CD14-positive monocyte (primary cell): ENCODE results near the gene CCR1. TPM values are rescaled to one million over a fixed set of nuclear protein-coding genes. Genes with fewer than 3 reads are reported as not detected.

Experiments used
- DNase-seq, 3 donors: peaks; one replicate each; pipeline ENCODE4 v3.0.0-alpha.2; 2011 to 2022
- H2AFZ ChIP-seq: 2 replicates; pipeline ENCODE4 v1.6.0; 2012; ENCODE audit warnings: mild to moderate bottlenecking, low read depth, low read length, inconsistent platforms; ENCODE audit not compliant: insufficient read depth, poor library complexity, severe bottlenecking
- H3K27ac ChIP-seq, 2 donors: 1 replicate in 1 of 2; 2 replicates in 1 of 2; pipeline ENCODE4 v1.5.1; 2012 to 2013; ENCODE audit warnings: low read length in 2 of 2, control low read depth in 1 of 2, inconsistent platforms in 1 of 2, low read depth in 1 of 2, mild to moderate bottlenecking in 1 of 2
- H3K27me3 ChIP-seq, 2 donors: one replicate each; pipeline versions ENCODE4 v1.6.0 to v1.6.1; 2011 to 2013; ENCODE audit warnings: low read length in 2 of 2; ENCODE audit not compliant: control insufficient read depth in 2 of 2, insufficient read depth in 2 of 2
- H3K36me3 ChIP-seq, 2 donors: replicated peaks in 1 of 2; 1 replicate in 1 of 2; 2 replicates in 1 of 2; pipeline versions ENCODE4 v1.5.1 to v1.6.1; 2012 to 2013; ENCODE audit warnings: low read length in 2 of 2, control low read depth in 1 of 2, inconsistent platforms in 1 of 2, mild to moderate bottlenecking in 1 of 2; ENCODE audit not compliant: insufficient read depth in 2 of 2, control insufficient read depth in 1 of 2
- H3K4me1 ChIP-seq, 2 donors: 1 replicate in 1 of 2; 2 replicates in 1 of 2; pipeline versions ENCODE4 v1.5.1 to v1.6.1; 2012 to 2013; ENCODE audit warnings: low read length in 2 of 2, control low read depth in 1 of 2, inconsistent platforms in 1 of 2, mild to moderate bottlenecking in 1 of 2, moderate library complexity in 1 of 2; ENCODE audit not compliant: insufficient read depth in 2 of 2, control insufficient read depth in 1 of 2
- H3K4me2 ChIP-seq: replicated peaks from 2 replicates; pipeline ENCODE3; 2012; ENCODE audit warnings: low read length, moderate library complexity, mild to moderate bottlenecking; ENCODE audit not compliant: poor library complexity, severe bottlenecking; ENCODE audit errors: extremely low read depth
- H3K4me3 ChIP-seq, 3 experiments: fragments of 200-600 bp in 1 of 3; sonication (generic) in 1 of 3; replicated peaks in 1 of 3; 1 replicate in 2 of 3; 2 replicates in 1 of 3; pipeline ENCODE4 v1.5.1; 2011 to 2013; ENCODE audit warnings: low read length in 3 of 3, mild to moderate bottlenecking in 3 of 3, control low read depth in 2 of 3, low read depth in 2 of 3, inconsistent platforms in 1 of 3, moderate library complexity in 1 of 3
- H3K79me2 ChIP-seq: 2 replicates; pipeline ENCODE4 v1.6.0; 2012; ENCODE audit warnings: mild to moderate bottlenecking, control low read depth, inconsistent platforms, low read length, moderate library complexity; ENCODE audit not compliant: insufficient read depth
- H3K9ac ChIP-seq: 2 replicates; pipeline ENCODE4 v1.6.0; 2017; ENCODE audit warnings: low read length, mild to moderate bottlenecking; ENCODE audit not compliant: insufficient read depth, poor library complexity, severe bottlenecking
- H3K9me3 ChIP-seq, 2 donors: replicated peaks in 1 of 2; 1 replicate in 1 of 2; 2 replicates in 1 of 2; pipeline versions ENCODE4 v1.5.1 to v1.6.1; 2012 to 2013; ENCODE audit warnings: low read length in 2 of 2, control low read depth in 1 of 2; ENCODE audit not compliant: control insufficient read depth in 1 of 2, insufficient read depth in 1 of 2
- H4K20me1 ChIP-seq: 2 replicates; pipeline ENCODE4 v1.6.0; 2012; ENCODE audit warnings: mild to moderate bottlenecking, low read length, control low read depth, moderate library complexity; ENCODE audit not compliant: insufficient read depth
- H3K27ac Mint-ChIP-seq, 7 donors: one replicate each; pipeline ENCODE4 v1.8.0; 2020; ENCODE audit warnings: mild to moderate bottlenecking in 7 of 7, mixed read lengths in 7 of 7, moderate library complexity in 6 of 7, inconsistent platforms in 2 of 7
- H3K27me3 Mint-ChIP-seq, 3 donors: one replicate each; pipeline ENCODE4 v1.8.0; 2021 to 2022; ENCODE audit warnings: low read depth in 3 of 3, mild to moderate bottlenecking in 3 of 3, mixed read lengths in 3 of 3, moderate library complexity in 3 of 3, inconsistent platforms in 1 of 3
- H3K36me3 Mint-ChIP-seq, 2 donors: one replicate each; pipeline ENCODE4 v1.8.0; 2020; ENCODE audit warnings: mixed read lengths in 2 of 2, inconsistent platforms in 1 of 2, mild to moderate bottlenecking in 1 of 2
- H3K4me1 Mint-ChIP-seq: one replicate; pipeline ENCODE4 v1.8.0; 2020; ENCODE audit warnings: mild to moderate bottlenecking, mixed read lengths
- H3K4me3 Mint-ChIP-seq, 2 donors: one replicate each; pipeline ENCODE4 v1.8.0; 2020; ENCODE audit warnings: mild to moderate bottlenecking in 2 of 2, mixed read lengths in 2 of 2, moderate library complexity in 1 of 2
- H3K9me3 Mint-ChIP-seq, 7 donors: one replicate each; pipeline ENCODE4 v1.8.0; 2020 to 2022; ENCODE audit warnings: mixed read lengths in 7 of 7, mild to moderate bottlenecking in 6 of 7, moderate library complexity in 6 of 7, inconsistent platforms in 2 of 7
- WGBS: methylation state at CpG from one replicate; pipeline ENCODE4 v1.1.5; 2013; ENCODE audit warnings: missing lambda C conversion rate; ENCODE audit not compliant: insufficient coverage; 5-methylcytosine and 5-hydroxymethylcytosine counted together
- intact Hi-C, 2 donors: fragments of 100-400 bp; cut with micrococcal nuclease; formaldehyde crosslinking; loops; one replicate each; pipeline versions ENCODE4 v1.15.0 to v1.15.1; 2023
- polyA plus RNA-seq, 3 donors: library from polyadenylated mRNA; depleted of rRNA in 1 of 3; unstranded in 2 of 3; stranded (reverse) in 1 of 3; fragments of 300-500 nt in 2 of 3; fragments of >200 nt in 1 of 3; fragmentation: Illumina TruSeq in 2 of 3; gene quantifications; 1 replicate in 2 of 3; 2 replicates in 1 of 3; pipeline ENCODE4 v1.2.3, GENCODE V29; 2012 to 2021
- TF ChIP-seq, protein P1 (sequence below): fragments of 200-600 bp; IDR thresholded peaks from one replicate; pipeline ENCODE4 v1.8.0; 2022; ENCODE audit warnings: antibody characterized with exemption, mild to moderate bottlenecking

CCR1 gene
- polyA plus RNA-seq, 3 donors = 56.7 to 304 (median 233) TPM

- H3K79me2 ChIP-seq = peaks cover 69% of the 10 kb centered on the region
- Mint-ChIP-seq H3K4me1 (peaks cover 87% of the 10 kb centered on the region), H3K27me3 (peaks cover 0 to 2% (median 0%) of the 10 kb centered on the region in 3 donors), H3K9me3 (peaks cover 0 to 2% (median 0%) of the 10 kb centered on the region in 7 donors), H3K4me3 (peak overlapping the region; percentile 94 to 97), H3K27ac (peak overlapping the region; percentile 96 to 100 (median 99)), H3K36me3 (peaks cover 56 to 67% of the 10 kb centered on the region in 2 donors)
- peak in 1 of 3 donors; percentile 56 for DNase-seq
- H3K27ac ChIP-seq = peak overlapping the region; percentile 84 to 96
- H4K20me1 ChIP-seq = peaks cover 38% of the 10 kb centered on the region
- peaks cover 33 to 44% of the 10 kb centered on the region in 2 donors for H3K36me3 ChIP-seq
- peak overlapping the region; percentile 82 for H3K9ac ChIP-seq
- TF ChIP-seq, protein P1, sequence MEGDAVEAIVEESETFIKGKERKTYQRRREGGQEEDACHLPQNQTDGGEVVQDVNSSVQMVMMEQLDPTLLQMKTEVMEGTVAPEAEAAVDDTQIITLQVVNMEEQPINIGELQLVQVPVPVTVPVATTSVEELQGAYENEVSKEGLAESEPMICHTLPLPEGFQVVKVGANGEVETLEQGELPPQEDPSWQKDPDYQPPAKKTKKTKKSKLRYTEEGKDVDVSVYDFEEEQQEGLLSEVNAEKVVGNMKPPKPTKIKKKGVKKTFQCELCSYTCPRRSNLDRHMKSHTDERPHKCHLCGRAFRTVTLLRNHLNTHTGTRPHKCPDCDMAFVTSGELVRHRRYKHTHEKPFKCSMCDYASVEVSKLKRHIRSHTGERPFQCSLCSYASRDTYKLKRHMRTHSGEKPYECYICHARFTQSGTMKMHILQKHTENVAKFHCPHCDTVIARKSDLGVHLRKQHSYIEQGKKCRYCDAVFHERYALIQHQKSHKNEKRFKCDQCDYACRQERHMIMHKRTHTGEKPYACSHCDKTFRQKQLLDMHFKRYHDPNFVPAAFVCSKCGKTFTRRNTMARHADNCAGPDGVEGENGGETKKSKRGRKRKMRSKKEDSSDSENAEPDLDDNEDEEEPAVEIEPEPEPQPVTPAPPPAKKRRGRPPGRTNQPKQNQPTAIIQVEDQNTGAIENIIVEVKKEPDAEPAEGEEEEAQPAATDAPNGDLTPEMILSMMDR = no peak
- no peaks in the 10 kb centered on the region for H3K27me3 ChIP-seq
- peak overlapping the region; percentile 70 to 99 (median 82) for H3K4me3 ChIP-seq
- peak overlapping the region; percentile 78 for H3K4me2 ChIP-seq
- 54% methylated on average over 4 of the region's 6 CpGs for WGBS
- H2AFZ ChIP-seq = no peak overlapping the region
- intact Hi-C loops = loop anchor here (5.0 kb wide), 3 partner anchors 64 to 119 kb away; no protein-coding TSS in a partner anchor
- H3K9me3 ChIP-seq = no peaks in the 10 kb centered on the region
- peaks cover 78 to 87% of the 10 kb centered on the region in 2 donors for H3K4me1 ChIP-seq
Observed at GRCh38 chr3:46206282-46207015, 1.7 kb downstream of the CCR1 start.

GRCh38 chr3:46205286-46205960 lies 2.7 kb downstream of the CCR1 start:
- no peaks in the 10 kb centered on the region for H3K27me3 Mint-ChIP-seq
- peak overlapping the region; percentile 94 to 97 for H3K4me3 Mint-ChIP-seq
- H3K36me3 ChIP-seq = peaks cover 42 to 55% of the 10 kb centered on the region in 2 donors
- peaks cover 0 to 2% (median 0%) of the 10 kb centered on the region in 7 donors for H3K9me3 Mint-ChIP-seq
- peaks cover 48% of the 10 kb centered on the region for H4K20me1 ChIP-seq
- peak overlapping the region; percentile 82 for H3K9ac ChIP-seq
- no peaks in the 10 kb centered on the region for H3K9me3 ChIP-seq
- peak overlapping the region; percentile 70 to 99 (median 82) for H3K4me3 ChIP-seq
- peaks cover 66 to 77% of the 10 kb centered on the region in 2 donors for H3K36me3 Mint-ChIP-seq
- peaks cover 81 to 91% of the 10 kb centered on the region in 2 donors for H3K4me1 ChIP-seq
- H3K27ac ChIP-seq = peak overlapping the region; percentile 29 to 96
- TF ChIP-seq, protein P1 = no peak
- H3K79me2 ChIP-seq = peaks cover 78% of the 10 kb centered on the region
- WGBS = no CpG with 5 or more reads among the region's 2 CpGs
- no peak overlapping the region for H2AFZ ChIP-seq
- H3K27me3 ChIP-seq = no peaks in the 10 kb centered on the region
- peak overlapping the region; percentile 73 to 100 (median 98) for H3K27ac Mint-ChIP-seq
- no peak for DNase-seq
- intact Hi-C loops = loop anchor here (5.0 kb wide), 3 partner anchors 63 to 118 kb away; no protein-coding TSS in a partner anchor
- H3K4me2 ChIP-seq = peak overlapping the region; percentile 78
- peaks cover 94% of the 10 kb centered on the region for H3K4me1 Mint-ChIP-seq
